ENCODE measurements around the gene CDH4. TPM values are rescaled to one million over a fixed set of nuclear protein-coding genes. Genes with fewer than 3 reads are reported as not detected.

The CDH4 gene
- total and polyA plus RNA-seq, 2 donors (not counting 3 experiments of a cell fraction or from before 2014, with no cell fraction given) = 0.17 to 0.51 TPM

GRCh38 chr20:61924211-61924857 lies 672.3 kb downstream of the CDH4 start:
- FAIRE-seq = no peak
- no peak overlapping the region for H3K9ac ChIP-seq (replicated peaks; ENCODE audit: extremely low read depth, insufficient read depth, low read length)
- no peaks in the 10 kb centered on the region for H3K36me3 ChIP-seq (ENCODE audit: control insufficient read depth in 2 of 2, extremely low read depth in 1 of 2, insufficient read depth in 2 of 2, low read length in 2 of 2)
- H3K9me1 ChIP-seq (replicated peaks; ENCODE audit: control insufficient read depth, extremely low read depth, insufficient read depth, low read length) = no peaks in the 10 kb centered on the region
- no peak overlapping the region for H3K4me3 ChIP-seq (replicated peaks in 1 of 3; ENCODE audit: insufficient read depth in 1 of 3, low read depth in 1 of 3, low read length in 3 of 3)
- H3K27ac ChIP-seq (ENCODE audit: insufficient read depth, low read depth, low read length) = no peak overlapping the region
- H4K20me1 ChIP-seq (replicated peaks; ENCODE audit: control insufficient read depth, extremely low read depth, insufficient read depth, low read length) = no peaks in the 10 kb centered on the region
- no peaks in the 10 kb centered on the region for H3K79me2 ChIP-seq (ENCODE audit: control insufficient read depth, insufficient read depth, low read length)
- DNase-seq (ENCODE audit: low read depth, low spot score) = no peak
- no peak overlapping the region for H2AFZ ChIP-seq (ENCODE audit: low read depth, low read length)
- TF ChIP-seq POLR2AphosphoS5 (IDR thresholded peaks at IDR 0.05; ENCODE audit: insufficient read depth, low read depth, low read length) (no peak), POLR2A (IDR thresholded peaks at IDR 0.05; ENCODE audit: low read depth, low read length) (no peak), FOS (IDR thresholded peaks at IDR 0.05; ENCODE audit: borderline replicate concordance, insufficient read depth, low read length) (no peak), JUN (IDR thresholded peaks at IDR 0.05; ENCODE audit: borderline replicate concordance, insufficient read depth, insufficient read length, low read depth) (no peak), EZH2 (IDR thresholded peaks at IDR 0.05; ENCODE audit: borderline replicate concordance, low read depth, low read length, severe bottlenecking) (no peak), CTCF (IDR thresholded peaks at IDR 0.05; ENCODE audit: extremely low read depth in 1 of 2, insufficient read depth in 1 of 2, low read depth in 1 of 2, low read length in 2 of 2) (no peak), MAX (IDR thresholded peaks at IDR 0.05; ENCODE audit: insufficient read depth, insufficient read length) (no peak), GATA2 (IDR thresholded peaks at IDR 0.05; ENCODE audit: insufficient read depth, insufficient read length, low read depth, low read length) (no peak), MYC (IDR thresholded peaks at IDR 0.05; ENCODE audit: low read depth, low read length) (no peak)
- intact Hi-C loops (cut with micrococcal nuclease) = no loop called here
- H3K9me3 ChIP-seq (replicated peaks; ENCODE audit: control insufficient read depth, insufficient read depth, low read length) = no peaks in the 10 kb centered on the region
- ChIA-PET CTCF (no interaction called here), POLR2A (no interaction called here)
- H3K27me3 ChIP-seq (ENCODE audit: control insufficient read depth in 2 of 2, insufficient read depth in 2 of 2, low read length in 2 of 2) = no peaks in the 10 kb centered on the region
- no peaks in the 10 kb centered on the region for H3K4me1 ChIP-seq (ENCODE audit: control insufficient read depth, extremely low read depth, insufficient read depth, low read length)
- dilution Hi-C loops (cut with MboI; ENCODE audit: extremely low pct_ligation_motif_present, low sequenced_read_pairs) = no loop called here
- no TSS peak for BruUV-seq (replicated peaks)
- H3K4me2 ChIP-seq (ENCODE audit: insufficient read depth, low read length) = no peak overlapping the region

Data from endothelial cell of umbilical vein (primary cell).